ENCODE measurements around the gene SH3D19.

- TF ChIP-seq CTCF (conservative IDR thresholded peaks at IDR 0.05; ENCODE audit: low read length) (no peak), EZH2phosphoT487 (IDR thresholded peaks at IDR 0.05; ENCODE audit: borderline replicate concordance, low read depth, low read length) (no peak)
Observed at GRCh38 chr4:151074416-151074916, 250.9 kb downstream of the SH3D19 start.

All from OCI-LY7 (cell line).